GM12891 (cell line): ENCODE measurements around the gene ALS2CL.

Experiments used
- POLR2A ChIP-seq: IDR thresholded peaks from 2 replicates; pipeline ENCODE4 v1.6.1; 2011; ENCODE audit warnings: low read depth, low read length, control low read depth
- POLR2AphosphoS5 ChIP-seq: IDR thresholded peaks from 2 replicates; pipeline ENCODE4 v1.6.1; 2011; ENCODE audit warnings: low read depth, low read length, control low read depth
- POU2F2 ChIP-seq: IDR thresholded peaks from 2 replicates; pipeline ENCODE4 v1.6.1; 2011; ENCODE audit warnings: low read depth, mild to moderate bottlenecking, control low read depth, low read length, moderate library complexity
- SPI1 ChIP-seq: IDR thresholded peaks from 2 replicates; pipeline ENCODE4 v1.6.1; 2011; ENCODE audit warnings: low read depth, low read length, control low read depth
- TAF1 ChIP-seq: IDR thresholded peaks from 2 replicates; pipeline ENCODE4 v1.6.1; 2011; ENCODE audit warnings: low read depth, low read length, control low read depth

DNA sequence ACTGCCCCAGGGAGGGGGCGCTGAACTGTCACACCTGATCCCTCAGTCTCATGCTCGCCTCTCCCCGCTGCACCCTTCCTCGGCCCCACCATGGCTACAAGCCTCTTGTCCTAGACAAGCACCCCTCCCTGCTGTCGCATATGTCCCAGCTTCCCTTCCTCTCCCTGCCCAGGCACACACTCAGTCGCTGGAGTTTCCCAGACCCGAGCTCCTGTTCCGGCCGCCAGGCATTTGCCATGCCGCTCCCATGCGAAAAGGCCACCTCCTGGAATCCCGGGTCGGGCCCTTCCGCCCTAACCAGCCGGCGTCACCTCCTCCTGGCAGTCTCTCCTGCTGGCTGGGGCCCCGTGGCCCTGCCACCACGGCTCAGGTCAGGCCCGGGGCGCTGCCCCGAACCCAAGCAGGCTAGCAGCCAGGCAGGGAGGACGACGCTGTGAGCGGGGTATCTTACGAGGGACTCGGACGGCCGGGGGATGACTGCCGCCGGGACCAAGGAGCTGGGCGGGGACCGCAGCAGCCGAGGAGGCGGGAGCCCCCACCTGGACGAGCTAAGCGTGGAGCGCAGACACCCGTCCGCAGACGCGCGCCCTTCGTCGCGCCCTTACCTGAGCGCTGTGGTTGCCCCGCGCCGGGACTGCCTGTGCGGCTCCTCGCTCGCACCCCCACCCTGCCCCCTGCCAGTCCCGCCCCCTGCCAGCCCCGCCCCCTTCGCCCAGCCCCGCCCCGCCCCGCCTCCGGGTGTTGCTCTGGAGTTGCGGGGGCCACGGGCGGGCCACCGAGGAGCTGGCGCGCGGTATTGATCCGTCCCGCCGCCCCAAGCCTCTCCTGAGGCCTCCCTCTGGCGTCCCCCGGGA is at the start of gene ALS2CL:
- TF ChIP-seq POLR2A (no peak), POLR2AphosphoS5 (no peak), TAF1 (no peak), POU2F2 (no peak), SPI1 (no peak)
